ENCODE results near the gene PARL. TPM values are rescaled to one million over a fixed set of nuclear protein-coding genes. Genes with fewer than 3 reads are reported as not detected.
A peak's percentile ranks its signal among the peaks of the same experiment; 100 is the strongest.

PARL gene
- total and polyA plus RNA-seq, 9 of the 15 experiments (the other 6 are each of a cell fraction or from before 2014, with no cell fraction given) = 39.5 to 82.4 (median 57.4) TPM

DNA sequence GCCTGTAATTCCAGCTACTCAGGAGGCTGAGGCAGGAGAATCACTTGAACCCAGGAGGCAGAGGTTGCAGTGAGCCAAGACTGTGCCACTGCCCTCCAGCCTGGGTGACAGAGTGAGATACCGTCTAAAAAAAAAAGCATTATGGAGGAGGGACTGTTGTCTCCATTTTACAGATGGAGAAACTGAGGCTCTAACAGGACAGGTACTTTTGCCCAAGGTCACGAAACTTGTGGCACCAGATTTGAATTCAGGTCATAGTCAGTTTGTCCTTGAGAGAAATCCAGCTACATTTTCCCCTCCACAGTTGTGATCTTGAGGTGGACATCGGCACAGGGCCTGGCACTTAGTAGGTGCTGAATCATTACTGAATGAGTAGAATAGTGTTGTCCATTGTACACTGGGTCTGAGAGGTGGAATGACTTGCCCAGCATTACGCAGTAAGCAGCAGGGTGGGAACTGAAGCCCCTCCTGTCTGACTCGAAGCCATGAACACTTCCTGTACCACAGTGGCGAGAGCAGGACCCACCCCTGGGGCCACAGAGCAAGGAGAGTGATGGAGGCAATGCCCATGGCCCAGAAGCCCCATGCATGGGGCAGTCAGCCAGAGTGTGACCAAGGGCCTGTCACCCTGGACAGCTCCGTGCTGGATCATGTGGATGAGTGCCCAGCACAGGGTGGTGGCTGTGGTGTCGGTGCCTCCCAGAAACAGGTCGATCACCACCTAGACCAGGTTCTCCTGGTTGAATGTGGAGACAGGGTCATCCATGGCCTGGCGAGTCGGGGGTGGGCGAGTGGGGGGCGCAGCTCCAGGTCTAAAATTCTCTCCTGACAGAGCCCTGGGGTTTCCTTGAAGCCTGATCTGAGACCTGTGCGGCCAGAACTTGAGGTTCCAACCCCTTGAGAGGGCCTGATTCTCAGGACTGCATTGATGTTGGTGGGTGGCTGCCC lies 20.4 kb upstream of the PARL start (continued):
- TF ChIP-seq, protein P1, sequence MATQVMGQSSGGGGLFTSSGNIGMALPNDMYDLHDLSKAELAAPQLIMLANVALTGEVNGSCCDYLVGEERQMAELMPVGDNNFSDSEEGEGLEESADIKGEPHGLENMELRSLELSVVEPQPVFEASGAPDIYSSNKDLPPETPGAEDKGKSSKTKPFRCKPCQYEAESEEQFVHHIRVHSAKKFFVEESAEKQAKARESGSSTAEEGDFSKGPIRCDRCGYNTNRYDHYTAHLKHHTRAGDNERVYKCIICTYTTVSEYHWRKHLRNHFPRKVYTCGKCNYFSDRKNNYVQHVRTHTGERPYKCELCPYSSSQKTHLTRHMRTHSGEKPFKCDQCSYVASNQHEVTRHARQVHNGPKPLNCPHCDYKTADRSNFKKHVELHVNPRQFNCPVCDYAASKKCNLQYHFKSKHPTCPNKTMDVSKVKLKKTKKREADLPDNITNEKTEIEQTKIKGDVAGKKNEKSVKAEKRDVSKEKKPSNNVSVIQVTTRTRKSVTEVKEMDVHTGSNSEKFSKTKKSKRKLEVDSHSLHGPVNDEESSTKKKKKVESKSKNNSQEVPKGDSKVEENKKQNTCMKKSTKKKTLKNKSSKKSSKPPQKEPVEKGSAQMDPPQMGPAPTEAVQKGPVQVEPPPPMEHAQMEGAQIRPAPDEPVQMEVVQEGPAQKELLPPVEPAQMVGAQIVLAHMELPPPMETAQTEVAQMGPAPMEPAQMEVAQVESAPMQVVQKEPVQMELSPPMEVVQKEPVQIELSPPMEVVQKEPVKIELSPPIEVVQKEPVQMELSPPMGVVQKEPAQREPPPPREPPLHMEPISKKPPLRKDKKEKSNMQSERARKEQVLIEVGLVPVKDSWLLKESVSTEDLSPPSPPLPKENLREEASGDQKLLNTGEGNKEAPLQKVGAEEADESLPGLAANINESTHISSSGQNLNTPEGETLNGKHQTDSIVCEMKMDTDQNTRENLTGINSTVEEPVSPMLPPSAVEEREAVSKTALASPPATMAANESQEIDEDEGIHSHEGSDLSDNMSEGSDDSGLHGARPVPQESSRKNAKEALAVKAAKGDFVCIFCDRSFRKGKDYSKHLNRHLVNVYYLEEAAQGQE (IDR thresholded peaks at IDR 0.05; ENCODE audit: borderline replicate concordance) = peak; percentile 72
- TF ChIP-seq, protein P1 (CRISPR knock-in tag; IDR thresholded peaks at IDR 0.05; ENCODE audit: low read depth) = no peak
- TF ChIP-seq IRF2 (CRISPR knock-in tag; IDR thresholded peaks at IDR 0.05) (no peak), MGA (IDR thresholded peaks at IDR 0.05) (no peak), FOSL1 (tag; conservative IDR thresholded peaks at IDR 0.05) (no peak), RBM25 (IDR thresholded peaks at IDR 0.05; ENCODE audit: low read depth, low read length, severe bottlenecking) (peak; percentile 69), ESRRA (IDR thresholded peaks at IDR 0.05; ENCODE audit: borderline replicate concordance, low read depth) (peak; percentile 78)
